HG02938 (cell line): ENCODE measurements around the gene ZNF891.

Experiments used
- ATAC-seq: cut with Tn5 transposase; IDR thresholded peaks from one replicate; pipeline ENCODE4 v1.9.1; 2021; ENCODE audit warnings: mild to moderate bottlenecking, moderate library complexity; ENCODE audit not compliant: unreplicated experiment

The ZNF891 gene

GRCh38 chr12:133130038-133130807 lies at the start of gene ZNF891, which contains the start of gene ZNF10:
Gene ZNF891 (minus strand): TSS chr12:133130274. CDS start chr12:133121918, 8,356 bp downstream.
Gene ZNF10 (plus strand): TSS chr12:133130627. CDS start chr12:133144493, 13,866 bp downstream.
- ATAC-seq = peak; percentile 92

GRCh38 chr12:133174901-133175300 lies 44.8 kb upstream of the ZNF891 start:
- no peak for ATAC-seq

- ATAC-seq = no peak
These were observed 42.4 kb upstream of the ZNF891 start for GRCh38 chr12:133172491-133172890.

GRCh38 chr12:133165776-133166175 lies 35.7 kb upstream of the ZNF891 start:
- ATAC-seq = no peak

- no peak for ATAC-seq
These were observed 26.1 kb upstream of the ZNF891 start for GRCh38 chr12:133156125-133156690.

GRCh38 chr12:133145981-133146380 lies 15.9 kb upstream of the ZNF891 start:
- ATAC-seq = no peak

GRCh38 chr12:133135747-133136146 lies 5.7 kb upstream of the ZNF891 start:
- ATAC-seq = no peak

- ATAC-seq = no peak
These were observed 694 bp upstream of the ZNF891 start for GRCh38 chr12:133130808-133131128.

GRCh38 chr12:133129368-133130037 lies 571 bp downstream of the ZNF891 start:
- peak; percentile 15 for ATAC-seq

- ATAC-seq = no peak
These were observed 5.4 kb downstream of the ZNF891 start for GRCh38 chr12:133124674-133125073.

GRCh38 chr12:133120385-133121191 lies 9.5 kb downstream of the ZNF891 start:
- ATAC-seq = no peak

GRCh38 chr12:133108150-133108549 lies 21.9 kb downstream of the ZNF891 start:
- ATAC-seq = no peak

- no peak for ATAC-seq
These were observed 23.0 kb downstream of the ZNF891 start for GRCh38 chr12:133107121-133107520.

- ATAC-seq = no peak
These were observed 23.8 kb downstream of the ZNF891 start for GRCh38 chr12:133106253-133106652.

GRCh38 chr12:133105620-133106019 lies 24.5 kb downstream of the ZNF891 start:
- no peak for ATAC-seq

- no peak for ATAC-seq
These were observed 46.7 kb downstream of the ZNF891 start for GRCh38 chr12:133083345-133083744.

- no peak for ATAC-seq
These were observed 48.8 kb downstream of the ZNF891 start for GRCh38 chr12:133081159-133081780.

GRCh38 chr12:133080368-133081158 lies 49.5 kb downstream of the ZNF891 start, which contains the start of gene ZNF140:
Gene ZNF140 (plus strand): TSS chr12:133080923. CDS start chr12:133081321, 398 bp downstream.
- peak; percentile 74 for ATAC-seq

- ATAC-seq = peak; percentile 79
These were observed 50.1 kb downstream of the ZNF891 start for GRCh38 chr12:133080026-133080367.

- ATAC-seq = no peak
These were observed 56.2 kb downstream of the ZNF891 start for GRCh38 chr12:133073836-133074235.
